Suprapubic skin (tissue), 3 donors: ENCODE results near the gene ZSCAN10.

ENCODE experiments used
- POLR2A ChIP-seq, 2 donors: fragments of 450-650 bp; IDR thresholded peaks; one replicate each; pipeline ENCODE4 v1.6.1; 2017; ENCODE audit warnings: antibody characterized with exemption in 2 of 2, mild to moderate bottlenecking in 2 of 2, moderate library complexity in 2 of 2
- TF ChIP-seq, protein P1 (sequence below), 2 donors: fragments of 200-600 bp in 1 of 2; fragments of 450-650 bp in 1 of 2; sonication (generic) in 1 of 2; IDR thresholded peaks; one replicate each; pipeline ENCODE4 v1.5.1; 2016 to 2019; ENCODE audit warnings: antibody characterized with exemption in 2 of 2, mild to moderate bottlenecking in 1 of 2, moderate library complexity in 1 of 2

DNA sequence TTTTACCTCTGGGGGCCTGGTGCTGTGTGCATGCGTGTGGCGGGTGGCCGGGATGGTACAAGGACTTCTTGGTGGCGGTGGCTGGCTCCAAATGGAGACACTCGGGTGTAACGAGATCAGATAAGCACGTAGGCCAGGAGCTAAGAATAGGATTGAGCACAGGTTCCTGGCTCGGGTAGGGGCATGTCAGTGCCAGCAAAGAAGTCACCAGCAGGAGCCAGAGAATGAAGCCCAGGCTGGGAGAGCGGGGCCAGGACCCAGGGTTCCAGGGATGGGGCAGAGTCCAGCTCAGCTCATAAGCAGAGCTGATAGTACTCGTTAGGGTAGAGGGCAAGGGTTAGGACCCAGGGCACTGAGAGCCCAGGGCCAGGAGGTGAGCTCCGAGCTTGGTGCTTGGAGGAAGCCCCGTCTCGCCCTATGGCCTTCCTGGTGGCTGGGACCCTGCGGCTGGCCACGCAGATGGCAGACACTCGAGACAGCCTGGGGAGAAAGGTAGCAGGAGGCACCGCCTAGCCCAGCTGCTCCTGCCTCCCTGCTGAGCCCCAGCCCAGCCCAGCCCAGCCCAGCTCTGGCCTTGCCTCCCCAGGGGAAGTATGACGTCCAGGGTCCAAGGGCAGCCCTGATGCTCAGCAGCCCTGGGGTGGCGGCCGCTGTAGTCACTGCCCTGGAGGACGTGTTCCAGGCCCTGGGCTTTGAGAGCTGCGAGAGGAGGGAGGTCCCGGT lies 44.7 kb upstream of the ZSCAN10 start:
- TF ChIP-seq, protein P1, sequence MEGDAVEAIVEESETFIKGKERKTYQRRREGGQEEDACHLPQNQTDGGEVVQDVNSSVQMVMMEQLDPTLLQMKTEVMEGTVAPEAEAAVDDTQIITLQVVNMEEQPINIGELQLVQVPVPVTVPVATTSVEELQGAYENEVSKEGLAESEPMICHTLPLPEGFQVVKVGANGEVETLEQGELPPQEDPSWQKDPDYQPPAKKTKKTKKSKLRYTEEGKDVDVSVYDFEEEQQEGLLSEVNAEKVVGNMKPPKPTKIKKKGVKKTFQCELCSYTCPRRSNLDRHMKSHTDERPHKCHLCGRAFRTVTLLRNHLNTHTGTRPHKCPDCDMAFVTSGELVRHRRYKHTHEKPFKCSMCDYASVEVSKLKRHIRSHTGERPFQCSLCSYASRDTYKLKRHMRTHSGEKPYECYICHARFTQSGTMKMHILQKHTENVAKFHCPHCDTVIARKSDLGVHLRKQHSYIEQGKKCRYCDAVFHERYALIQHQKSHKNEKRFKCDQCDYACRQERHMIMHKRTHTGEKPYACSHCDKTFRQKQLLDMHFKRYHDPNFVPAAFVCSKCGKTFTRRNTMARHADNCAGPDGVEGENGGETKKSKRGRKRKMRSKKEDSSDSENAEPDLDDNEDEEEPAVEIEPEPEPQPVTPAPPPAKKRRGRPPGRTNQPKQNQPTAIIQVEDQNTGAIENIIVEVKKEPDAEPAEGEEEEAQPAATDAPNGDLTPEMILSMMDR (IDR thresholded peaks at IDR 0.05): no peak
- no peak for TF ChIP-seq POLR2A (IDR thresholded peaks at IDR 0.05)
